ENCODE results near the gene IQCK. TPM values are rescaled to one million over a fixed set of nuclear protein-coding genes. Genes with fewer than 3 reads are reported as not detected.

Gene IQCK
- total RNA-seq, 1 donor from 2014 or later: 19.9 TPM

DNA sequence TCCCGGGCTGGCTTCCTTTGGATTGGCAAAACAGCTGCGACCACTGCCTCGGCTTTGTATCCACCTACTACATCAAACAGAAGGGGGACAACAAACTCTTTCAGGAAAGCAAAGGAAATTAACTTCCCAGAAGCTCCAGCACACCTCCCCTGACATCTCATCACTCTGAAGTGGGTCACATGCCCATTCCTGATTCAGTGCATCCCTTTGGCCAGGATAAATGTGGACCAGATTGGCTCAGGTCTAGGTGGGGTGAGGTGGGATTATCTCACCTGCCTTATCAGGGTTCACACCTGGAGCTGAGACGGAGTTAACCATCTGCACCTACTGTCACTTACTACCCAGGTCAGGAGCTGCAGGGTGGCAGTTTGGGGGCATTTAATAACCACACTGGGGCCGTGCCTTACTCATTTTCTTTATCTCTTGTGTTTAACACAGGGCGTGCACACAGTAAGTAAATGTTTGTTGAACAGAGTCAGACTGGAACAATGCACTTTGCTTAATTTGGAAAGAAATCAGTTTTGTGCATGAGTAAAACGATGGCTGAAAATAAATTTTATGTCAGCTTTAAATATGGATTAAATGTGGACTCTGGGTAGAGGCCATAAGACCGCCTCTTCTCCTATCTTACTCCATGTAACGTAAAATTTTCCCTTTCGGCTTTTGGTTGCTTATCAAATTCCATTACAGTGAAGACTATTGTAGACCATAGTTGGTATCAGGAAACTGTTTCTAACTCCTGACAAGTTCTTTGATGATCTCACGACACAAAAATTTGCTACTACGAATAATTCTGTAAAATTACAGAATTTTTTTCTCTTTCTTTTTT, 36.0 kb downstream of the IQCK start:
- TF ChIP-seq CTCF (IDR thresholded peaks at IDR 0.05; ENCODE audit: insufficient read depth, low read length, poor library complexity, severe bottlenecking): no peak
- no peak for DNase-seq (ENCODE audit: low read depth)
- H3K27me3 ChIP-seq (ENCODE audit: control insufficient read depth, insufficient read depth, low read length): no peaks in the 10 kb centered on the region
- H3K4me3 ChIP-seq (ENCODE audit: low read depth, low read length): no peak overlapping the region
- no peaks in the 10 kb centered on the region for H3K36me3 ChIP-seq (ENCODE audit: control insufficient read depth, insufficient read depth, low read length)

DNA sequence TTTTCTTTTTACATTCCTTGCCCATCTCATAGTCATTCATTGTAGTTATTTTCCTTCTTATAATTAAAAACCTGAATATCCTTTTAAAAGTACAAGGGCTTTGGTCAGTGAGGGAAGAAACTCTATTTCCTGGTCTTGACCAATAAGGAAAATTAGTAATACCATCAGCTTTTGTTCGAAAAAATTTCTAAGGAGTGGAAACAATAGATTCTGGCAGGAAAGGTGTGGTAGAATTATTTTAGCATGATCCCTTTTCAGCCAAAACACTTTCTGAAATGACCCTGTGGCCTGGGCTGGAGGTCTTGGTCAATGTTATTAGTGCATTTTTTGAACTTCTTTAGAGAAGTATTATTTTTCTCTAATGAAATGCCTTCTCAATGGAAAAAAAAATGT, 36.6 kb downstream of the IQCK start:
- no peak for TF ChIP-seq CTCF (IDR thresholded peaks at IDR 0.05; ENCODE audit: insufficient read depth, low read length, poor library complexity, severe bottlenecking)
- DNase-seq (ENCODE audit: low read depth): no peak
- no peaks in the 10 kb centered on the region for H3K27me3 ChIP-seq (ENCODE audit: control insufficient read depth, insufficient read depth, low read length)
- H3K36me3 ChIP-seq (ENCODE audit: control insufficient read depth, insufficient read depth, low read length): no peaks in the 10 kb centered on the region
- H3K4me3 ChIP-seq (ENCODE audit: low read depth, low read length): no peak overlapping the region

DNA sequence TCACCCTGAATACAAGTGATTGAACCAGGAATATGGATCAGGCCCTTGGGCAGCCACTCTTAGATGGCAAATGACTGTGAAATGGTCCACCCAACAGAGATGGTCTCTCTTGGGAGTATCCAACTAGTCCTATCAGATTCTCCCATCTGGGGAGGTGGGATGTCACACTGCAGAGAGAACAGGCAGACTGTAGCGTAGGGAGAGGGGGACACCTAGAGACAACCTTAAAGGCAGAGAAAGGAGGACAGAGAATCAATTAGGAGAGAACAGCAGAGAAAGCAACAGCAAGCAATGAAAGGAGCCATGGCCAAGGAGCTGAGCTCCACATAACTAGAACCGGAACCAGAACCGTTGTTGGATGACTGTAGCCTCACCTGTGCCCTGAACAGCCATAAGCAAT, 37.2 kb downstream of the IQCK start:
- H3K36me3 ChIP-seq (ENCODE audit: control insufficient read depth, insufficient read depth, low read length): no peaks in the 10 kb centered on the region
- no peak for TF ChIP-seq CTCF (IDR thresholded peaks at IDR 0.05; ENCODE audit: insufficient read depth, low read length, poor library complexity, severe bottlenecking)

GRCh38 chr16:19757026-19757425, 39.0 kb downstream of the IQCK start:
- no peak overlapping the region for H3K4me3 ChIP-seq (ENCODE audit: low read depth, low read length)
- no peaks in the 10 kb centered on the region for H3K36me3 ChIP-seq (ENCODE audit: control insufficient read depth, insufficient read depth, low read length)
- no peak for TF ChIP-seq CTCF (IDR thresholded peaks at IDR 0.05; ENCODE audit: insufficient read depth, low read length, poor library complexity, severe bottlenecking)
- H3K27me3 ChIP-seq (ENCODE audit: control insufficient read depth, insufficient read depth, low read length): no peaks in the 10 kb centered on the region
- no peak for DNase-seq (ENCODE audit: low read depth)

More for the DNA sequence above, 37.2 kb downstream of the IQCK start:
- Histone ChIP-seq H3K4me3 (ENCODE audit: low read depth, low read length) (no peak overlapping the region), H3K27me3 (ENCODE audit: control insufficient read depth, insufficient read depth, low read length) (no peaks in the 10 kb centered on the region)
- no peak for DNase-seq (ENCODE audit: low read depth)

GRCh38 chr16:19757762-19758595, 39.9 kb downstream of the IQCK start:
- no peak for TF ChIP-seq CTCF (IDR thresholded peaks at IDR 0.05; ENCODE audit: insufficient read depth, low read length, poor library complexity, severe bottlenecking)
- Histone ChIP-seq H3K27me3 (ENCODE audit: control insufficient read depth, insufficient read depth, low read length) (no peaks in the 10 kb centered on the region), H3K4me3 (ENCODE audit: low read depth, low read length) (no peak overlapping the region), H3K36me3 (ENCODE audit: control insufficient read depth, insufficient read depth, low read length) (no peaks in the 10 kb centered on the region)
- DNase-seq (ENCODE audit: low read depth): no peak

Data from kidney epithelial cell (primary cell).